Erythroblast (primary cell): Measurements from ENCODE around the gene ANKRD63.

Experiments used
- GATA1 ChIP-seq: IDR thresholded peaks from 2 replicates; pipeline ENCODE4 v1.6.1; 2011; ENCODE audit warnings: low read depth, mild to moderate bottlenecking, control low read depth, low read length, moderate library complexity
- POLR2A ChIP-seq: IDR thresholded peaks from 2 replicates; pipeline ENCODE4 v1.6.1; 2011; ENCODE audit warnings: mild to moderate bottlenecking, low read length

DNA sequence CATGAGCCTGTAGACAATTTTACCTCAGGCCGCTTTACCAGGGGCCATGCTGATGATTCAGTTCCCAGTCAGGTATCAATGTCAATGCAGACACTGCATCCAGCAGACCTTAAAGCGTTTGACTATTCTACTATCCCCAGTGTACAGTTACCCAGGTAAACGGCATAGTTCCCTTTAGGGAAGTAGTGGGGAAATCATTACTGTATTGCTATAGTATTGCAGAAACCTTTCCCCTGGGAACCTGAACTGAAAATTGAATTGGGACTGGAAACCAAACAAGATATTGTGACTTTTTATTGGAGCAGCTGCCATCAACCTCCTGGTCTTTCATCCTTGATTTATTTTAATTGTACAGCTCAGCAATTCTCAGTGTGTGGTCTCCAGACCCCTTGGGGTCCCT lies 34.1 kb upstream of the ANKRD63 start:
- TF ChIP-seq GATA1 (no peak), POLR2A (no peak)
